Astrocyte of the hippocampus (primary cell): ENCODE measurements around the gene GRIA3.
A peak's percentile ranks its signal among the peaks of the same experiment; 100 is the strongest.

Experiments
- DNase-seq: peaks from one replicate; pipeline ENCODE4 v3.0.0; 2011; ENCODE audit warnings: low read depth, low spot score

The GRIA3 gene

GRCh38 chrX:123193101-123193500 lies 9.0 kb downstream of the GRIA3 start:
- DNase-seq, result no peak

- no peak for DNase-seq
These were observed 15.3 kb downstream of the GRIA3 start for GRCh38 chrX:123199338-123199737.

DNA sequence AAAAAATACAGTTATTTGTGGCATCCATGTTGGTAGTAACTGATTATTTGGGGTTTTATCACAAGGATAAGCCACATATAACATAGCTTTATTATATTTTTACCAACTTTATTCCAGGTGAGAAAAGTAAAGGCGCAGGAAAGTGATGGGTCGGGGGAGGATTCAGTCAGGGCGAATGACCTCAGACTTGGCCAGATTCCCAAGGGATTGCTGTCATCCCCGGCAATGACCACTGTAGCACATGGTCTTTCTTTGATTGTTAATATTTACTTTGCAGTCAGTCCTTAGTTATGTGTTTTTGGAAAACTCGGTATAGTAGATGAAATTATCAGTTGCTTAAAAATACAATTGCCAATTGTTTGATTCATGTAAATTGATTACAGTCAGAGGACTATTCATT lies 17.6 kb downstream of the GRIA3 start:
- peak; percentile 4 for DNase-seq

GRCh38 chrX:123202523-123202922 lies 18.4 kb downstream of the GRIA3 start:
- no peak for DNase-seq

DNA sequence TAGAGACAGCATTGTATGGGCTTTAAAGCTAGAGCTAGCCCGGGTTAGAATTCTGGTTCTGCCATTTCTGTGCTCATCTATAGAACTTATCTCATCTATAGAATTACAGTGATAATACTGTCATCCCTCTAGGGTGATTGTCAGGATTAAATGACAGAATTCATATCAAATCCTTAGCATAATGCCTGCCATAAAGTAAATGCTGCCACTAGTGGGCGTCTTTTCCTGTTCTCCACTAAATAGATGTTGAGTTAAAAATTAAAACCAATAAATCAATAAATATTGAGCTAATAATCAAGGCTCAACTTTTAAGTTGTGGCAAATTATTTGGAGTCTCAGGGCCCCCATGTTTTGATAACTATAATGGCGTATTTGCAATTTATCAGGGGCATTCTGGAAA lies 19.7 kb downstream of the GRIA3 start:
- DNase-seq, result no peak

GRCh38 chrX:123206176-123206575 lies 22.1 kb downstream of the GRIA3 start:
- DNase-seq, result no peak

- DNase-seq, result no peak
These were observed 26.2 kb downstream of the GRIA3 start for GRCh38 chrX:123210252-123210651.

- DNase-seq, result no peak
These were observed 31.5 kb downstream of the GRIA3 start for GRCh38 chrX:123215397-123216089.

GRCh38 chrX:123217077-123217476 lies 33.0 kb downstream of the GRIA3 start:
- no peak for DNase-seq

DNA sequence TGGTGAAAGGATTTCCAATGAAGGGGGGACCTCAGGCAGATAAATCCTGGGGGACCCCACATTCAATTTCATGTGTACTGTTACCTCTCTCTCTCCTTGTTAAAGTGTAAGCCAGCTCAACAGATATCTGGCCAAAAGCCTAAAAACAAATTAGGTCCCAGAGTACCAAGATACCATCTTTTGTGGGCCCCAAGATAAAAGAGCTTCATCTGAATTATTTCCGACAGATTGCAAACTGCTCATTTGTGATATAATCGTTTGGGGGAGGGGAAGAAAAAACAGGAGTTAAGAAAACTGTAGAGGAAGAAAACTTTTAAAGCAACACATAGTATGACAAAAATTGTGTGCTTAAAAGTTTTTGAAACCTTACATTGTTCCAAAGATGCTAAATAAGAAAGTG lies 33.6 kb downstream of the GRIA3 start:
- no peak for DNase-seq

DNA sequence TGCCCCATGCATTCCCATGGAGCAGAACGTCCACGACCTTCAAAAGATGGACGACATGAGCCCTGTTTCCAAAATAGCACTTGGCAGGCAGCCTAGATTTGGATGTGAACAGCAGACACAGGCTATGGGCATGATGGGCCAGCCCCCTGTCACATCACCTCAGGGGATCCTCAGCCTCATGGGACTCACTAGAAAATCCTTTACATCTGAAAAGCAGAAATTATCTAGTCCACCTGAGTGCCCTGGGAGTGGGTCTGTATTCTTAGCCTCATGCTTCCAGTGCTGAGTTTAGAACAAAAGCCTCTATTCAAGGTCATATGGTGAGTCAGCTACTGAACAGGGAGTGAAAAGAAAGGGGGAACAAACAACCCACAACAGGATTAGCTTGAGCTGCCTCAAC lies 35.8 kb downstream of the GRIA3 start:
- peak; percentile 45 for DNase-seq

DNA sequence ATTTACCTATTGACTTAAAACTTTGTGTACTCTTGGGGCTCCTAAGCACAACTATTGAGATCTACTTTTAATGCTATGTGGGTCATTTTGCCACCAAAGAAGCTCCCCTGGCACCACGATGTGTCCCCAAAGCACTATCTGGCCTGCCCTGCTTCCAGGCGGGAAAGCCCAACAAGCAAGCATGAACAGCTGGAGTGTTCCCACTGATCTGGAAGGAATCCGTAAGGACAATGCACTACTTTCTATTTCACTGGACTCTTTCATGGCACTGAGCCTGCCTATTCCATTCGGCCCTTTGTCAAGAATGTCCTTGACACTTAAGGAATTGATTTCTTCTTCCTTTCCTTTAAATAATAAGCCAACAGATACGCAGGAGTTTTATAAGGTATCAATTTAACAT lies 38.8 kb downstream of the GRIA3 start:
- DNase-seq, result peak; percentile 7

DNA sequence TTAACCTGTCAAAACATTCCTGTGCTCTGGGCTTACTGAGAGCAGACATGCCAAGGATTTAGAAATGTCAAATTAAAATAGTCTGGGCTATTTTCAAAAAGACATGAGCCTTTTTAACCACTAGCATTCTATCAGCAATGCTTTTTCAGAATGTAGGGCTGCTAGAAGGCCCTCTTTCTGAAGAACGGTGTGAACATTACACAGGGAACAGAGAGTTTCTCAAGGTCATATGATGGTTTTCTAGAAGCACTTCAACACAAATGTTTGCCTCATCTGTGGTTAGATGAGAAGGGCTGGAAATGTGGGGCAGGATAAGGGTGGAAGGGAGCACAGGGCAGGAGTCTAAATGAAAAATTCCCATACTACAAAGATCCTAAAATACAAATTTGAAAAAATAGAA lies 39.3 kb downstream of the GRIA3 start:
- DNase-seq, result peak; percentile 7

- no peak for DNase-seq
These were observed 39.8 kb downstream of the GRIA3 start for GRCh38 chrX:123223859-123224258.

DNA sequence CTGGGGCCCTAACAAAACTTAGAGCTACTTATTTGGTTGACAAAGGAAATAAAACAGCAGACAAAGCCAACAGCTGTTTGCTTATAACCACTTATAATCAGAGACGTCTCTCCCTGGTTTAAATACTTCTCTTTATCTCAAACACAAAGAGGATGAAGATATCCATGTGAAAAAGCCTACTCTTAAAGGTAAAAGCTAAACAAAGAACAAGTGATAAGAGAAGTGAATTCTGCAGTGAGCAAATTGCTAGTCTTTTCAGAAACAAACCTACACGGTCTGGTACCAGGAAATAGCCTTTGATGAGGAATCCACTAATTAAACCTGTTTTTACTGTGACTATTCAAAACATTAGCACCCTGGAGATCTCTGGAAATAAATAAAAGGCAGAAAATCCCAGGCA lies 46.7 kb downstream of the GRIA3 start:
- no peak for DNase-seq

DNA sequence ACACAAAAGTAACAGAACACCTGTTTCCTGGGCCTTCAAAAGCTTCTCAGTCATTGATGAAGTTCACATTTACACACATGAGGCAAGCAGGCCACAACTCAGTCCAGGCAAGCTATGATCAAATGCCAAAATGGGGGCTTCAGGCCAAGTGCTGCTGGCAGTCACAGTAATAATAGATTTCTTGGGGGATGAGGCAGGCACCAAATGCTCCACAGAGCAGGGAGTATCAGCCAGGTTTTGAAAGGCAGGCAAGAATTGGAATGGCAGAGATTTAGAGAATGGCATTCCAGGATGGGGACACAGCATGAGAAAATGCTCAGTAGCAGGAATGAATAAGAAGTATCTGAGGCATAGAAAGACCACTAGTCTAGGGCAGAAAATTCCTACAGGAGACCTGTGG lies 52.8 kb downstream of the GRIA3 start:
- DNase-seq, result peak; percentile 15

- DNase-seq, result no peak
These were observed 53.2 kb downstream of the GRIA3 start for GRCh38 chrX:123237271-123237670.

GRCh38 chrX:123254457-123254856 lies 70.4 kb downstream of the GRIA3 start:
- DNase-seq, result no peak

DNA sequence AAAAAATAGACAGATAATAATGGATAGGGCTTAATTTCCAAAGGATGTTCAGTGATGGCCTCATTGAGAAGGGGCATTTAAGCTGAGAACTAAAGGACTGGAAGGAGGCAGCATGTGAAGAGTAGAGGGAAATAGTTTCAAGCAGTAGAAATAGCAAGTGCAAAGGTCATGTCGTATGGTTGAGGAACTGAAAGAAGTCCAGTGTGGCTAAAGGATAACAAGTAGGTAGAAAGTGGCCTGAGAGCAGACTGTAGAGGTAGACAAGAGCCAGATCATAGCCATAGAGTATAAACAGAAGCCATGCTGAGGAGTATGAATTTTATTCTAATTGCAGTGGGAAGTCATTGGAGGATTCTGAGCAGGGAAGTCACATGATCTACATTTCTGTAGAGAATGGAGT lies 72.3 kb downstream of the GRIA3 start:
- DNase-seq, result no peak

- DNase-seq, result no peak
These were observed 76.9 kb downstream of the GRIA3 start for GRCh38 chrX:123260920-123261418.

DNA sequence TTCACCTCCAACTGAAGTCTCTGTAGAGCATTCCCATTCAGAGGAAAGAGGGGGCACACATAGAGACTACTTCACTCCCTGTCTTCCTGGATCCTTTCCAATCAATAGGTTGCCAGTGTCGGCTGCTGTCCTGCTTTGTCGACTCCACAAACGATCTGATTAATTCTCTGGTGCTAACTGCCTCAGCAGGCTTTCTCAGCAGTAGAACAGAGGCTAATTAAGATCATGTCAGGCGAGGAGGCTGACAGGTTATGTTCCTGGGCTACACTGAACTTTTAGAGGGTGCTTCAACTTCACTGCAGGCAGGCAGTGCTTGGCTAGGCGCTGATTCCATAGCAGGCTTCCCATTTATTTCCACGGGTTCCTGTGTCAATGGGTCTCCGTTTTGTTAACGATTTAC lies 79.2 kb downstream of the GRIA3 start:
- DNase-seq, result no peak

DNA sequence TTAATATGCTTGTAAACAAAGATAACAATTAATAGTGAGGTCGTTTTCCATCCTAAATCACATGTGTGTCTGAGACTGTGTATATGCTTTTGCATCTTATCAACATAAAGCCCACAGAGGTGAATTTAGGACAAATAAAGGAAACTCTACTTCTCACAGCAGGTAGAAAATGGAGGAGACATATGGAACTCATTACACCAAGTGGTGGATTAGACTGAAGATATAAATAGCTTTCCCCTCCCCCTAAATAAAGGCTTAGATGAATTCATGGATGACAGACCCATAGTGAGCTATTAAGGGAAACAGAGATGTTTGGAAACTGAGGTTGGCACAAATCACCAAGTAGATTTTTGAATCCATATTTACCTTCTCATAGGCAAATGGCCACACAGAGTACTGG lies 79.7 kb downstream of the GRIA3 start:
- no peak for DNase-seq

DNA sequence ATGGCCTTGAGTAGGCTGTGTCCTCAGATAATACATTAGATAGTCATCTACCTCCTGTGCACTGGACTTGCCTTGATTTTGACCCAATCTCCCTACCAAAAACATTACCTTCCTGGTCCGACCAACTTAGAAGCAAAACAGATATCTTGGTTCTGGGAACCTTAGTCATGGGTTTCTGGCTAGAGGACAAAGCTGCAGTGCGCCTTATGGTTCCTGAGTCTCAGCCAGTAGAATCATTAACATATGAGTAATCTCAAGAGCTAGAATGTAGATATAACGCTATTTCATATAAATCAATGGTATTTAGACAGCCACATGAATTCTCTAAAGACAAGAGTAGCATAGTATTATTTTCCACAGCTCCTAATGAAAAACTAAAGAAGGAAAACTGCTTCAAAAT lies 83.1 kb downstream of the GRIA3 start:
- peak; percentile 59 for DNase-seq

DNA sequence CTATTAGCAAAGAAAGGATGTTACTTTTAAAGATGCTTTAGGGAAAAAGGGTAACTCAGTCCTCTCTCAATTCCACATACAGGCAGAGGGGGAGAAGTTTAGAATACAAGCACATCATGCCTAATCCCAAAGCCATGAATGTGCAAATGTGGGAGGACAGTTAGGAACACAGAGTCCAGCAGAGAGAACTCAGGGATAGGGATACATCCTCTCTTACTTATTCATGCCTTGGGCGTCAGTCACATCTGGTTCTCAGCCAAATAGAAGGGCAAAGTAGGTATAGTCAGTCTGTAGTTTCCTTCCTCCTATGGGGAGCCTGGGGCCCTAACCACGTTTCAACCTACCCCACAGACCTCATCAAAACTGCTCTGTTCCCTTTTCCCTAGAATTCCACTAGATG lies 87.8 kb downstream of the GRIA3 start:
- no peak for DNase-seq
